Stomach (tissue), 9 donors: ENCODE results near the gene MUC22. TPM values are rescaled to one million over a fixed set of nuclear protein-coding genes. Genes with fewer than 3 reads are reported as not detected.

Source experiments
- DNase-seq, 2 donors: peaks; one replicate each; pipeline versions ENCODE4 v3.0.0 to v3.0.0-alpha.2; 2013 to 2019
- H3K27ac ChIP-seq, 5 donors: fragments of 200-600 bp in 4 of 5; sonication (generic) in 4 of 5; one replicate each; pipeline ENCODE4 v1.5.1; 2013 to 2019; ENCODE audit warnings: mild to moderate bottlenecking in 1 of 5, moderate library complexity in 1 of 5
- H3K27me3 ChIP-seq, 3 donors: fragments of 200-600 bp; sonication (generic); one replicate each; pipeline ENCODE4 v1.5.1; 2017 to 2019; ENCODE audit warnings: mixed run types in 1 of 3
- H3K36me3 ChIP-seq, 4 donors: fragments of 200-600 bp; sonication (generic); 1 replicate in 3 of 4; 2 replicates in 1 of 4; pipeline ENCODE4 v1.5.1; 2016 to 2019
- H3K4me1 ChIP-seq, 4 donors: fragments of 200-600 bp; sonication (generic); one replicate each; pipeline ENCODE4 v1.5.1; 2016 to 2019
- H3K4me3 ChIP-seq, 4 donors: fragments of 200-600 bp; sonication (generic) in 3 of 4; one replicate each; pipeline ENCODE4 v1.5.1; 2016 to 2019; ENCODE audit warnings: mild to moderate bottlenecking in 1 of 4
- H3K9me3 ChIP-seq, 4 donors: fragments of 200-600 bp; sonication (generic); one replicate each; pipeline ENCODE4 v1.5.1; 2016 to 2019
- EP300 ChIP-seq: sonication (generic); formaldehyde crosslinking; IDR thresholded peaks from one replicate; pipeline ENCODE4 v1.6.1; 2017; ENCODE audit warnings: antibody characterized with exemption
- POLR2A ChIP-seq, 4 donors: fragments of 450-650 bp; IDR thresholded peaks; one replicate each; pipeline ENCODE4 v1.6.1; 2016; ENCODE audit warnings: antibody characterized with exemption in 4 of 4, control low read depth in 2 of 4, mild to moderate bottlenecking in 1 of 4, moderate library complexity in 1 of 4
- POLR2AphosphoS5 ChIP-seq, 3 donors: sonication (generic); formaldehyde crosslinking; IDR thresholded peaks; one replicate each; pipeline ENCODE4 v1.6.1; 2016; ENCODE audit warnings: antibody characterized with exemption in 3 of 3
- WGBS, 5 donors: extraction: QIAGEN DNeasy Blood & Tissue Kit in 3 of 5; methylation state at CpG; one replicate each; pipeline versions ENCODE4 v1.1.5 to v1.1.7; 2013 to 2018; 5-methylcytosine and 5-hydroxymethylcytosine counted together
- intact Hi-C: fragments of 100-400 bp; cut with DNase I; formaldehyde crosslinking; loops from one replicate; pipeline ENCODE4 v1.15.1; 2023; ENCODE audit warnings: low total_unique reads
- polyA plus RNA-seq, 3 donors: library from polyadenylated mRNA; stranded (reverse); fragments of 200-250 nt; gene quantifications; one replicate each; pipeline ENCODE4 v1.2.3, GENCODE V29; 2013
- total RNA-seq, 5 donors: library from RNA; depleted of rRNA; stranded (reverse); fragments of >200 nt; gene quantifications; one replicate each; pipeline versions ENCODE4 v1.1.0 to v1.2.3, GENCODE V29; 2014 to 2016
- TF ChIP-seq, protein P1 (sequence below), 7 experiments: fragments of 450-650 bp in 4 of 7; fragments of 200-600 bp in 3 of 7; sonication (generic) in 3 of 7; IDR thresholded peaks; one replicate each; pipeline ENCODE4 v1.5.1; 2016 to 2019; ENCODE audit warnings: antibody characterized with exemption in 7 of 7, control low read depth in 2 of 7, mild to moderate bottlenecking in 1 of 7
- donor health status: healthy with polysubstance abuse.
- donor health status: Bipolar disorder and iron deficiency.
- donor health status: healthy.

Gene MUC22
- total and polyA plus RNA-seq, 8 donors = 0.65 TPM; not detected in 7

GRCh38 chr6:31070711-31071197 lies 60.5 kb downstream of the MUC22 start:
- WGBS, 5 donors = 24 to 35% (median 32%) methylated on average over 6 of the region's 6 CpGs
- H3K4me1 ChIP-seq = peaks cover 0 to 22% (median 9%) of the 10 kb centered on the region in 4 donors
- no peaks in the 10 kb centered on the region for H3K9me3 ChIP-seq
- H3K27me3 ChIP-seq = no peaks in the 10 kb centered on the region
- no peaks in the 10 kb centered on the region for H3K36me3 ChIP-seq
- no peak overlapping the region for H3K4me3 ChIP-seq
- DNase-seq = peak; percentile 41 to 91
- TF ChIP-seq POLR2AphosphoS5 (IDR thresholded peaks at IDR 0.05) = peak in 1 of 3 donors; percentile 46
- no peak for TF ChIP-seq POLR2A (IDR thresholded peaks at IDR 0.05)
- no peak for TF ChIP-seq EP300
- TF ChIP-seq, protein P1, sequence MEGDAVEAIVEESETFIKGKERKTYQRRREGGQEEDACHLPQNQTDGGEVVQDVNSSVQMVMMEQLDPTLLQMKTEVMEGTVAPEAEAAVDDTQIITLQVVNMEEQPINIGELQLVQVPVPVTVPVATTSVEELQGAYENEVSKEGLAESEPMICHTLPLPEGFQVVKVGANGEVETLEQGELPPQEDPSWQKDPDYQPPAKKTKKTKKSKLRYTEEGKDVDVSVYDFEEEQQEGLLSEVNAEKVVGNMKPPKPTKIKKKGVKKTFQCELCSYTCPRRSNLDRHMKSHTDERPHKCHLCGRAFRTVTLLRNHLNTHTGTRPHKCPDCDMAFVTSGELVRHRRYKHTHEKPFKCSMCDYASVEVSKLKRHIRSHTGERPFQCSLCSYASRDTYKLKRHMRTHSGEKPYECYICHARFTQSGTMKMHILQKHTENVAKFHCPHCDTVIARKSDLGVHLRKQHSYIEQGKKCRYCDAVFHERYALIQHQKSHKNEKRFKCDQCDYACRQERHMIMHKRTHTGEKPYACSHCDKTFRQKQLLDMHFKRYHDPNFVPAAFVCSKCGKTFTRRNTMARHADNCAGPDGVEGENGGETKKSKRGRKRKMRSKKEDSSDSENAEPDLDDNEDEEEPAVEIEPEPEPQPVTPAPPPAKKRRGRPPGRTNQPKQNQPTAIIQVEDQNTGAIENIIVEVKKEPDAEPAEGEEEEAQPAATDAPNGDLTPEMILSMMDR (IDR thresholded peaks at IDR 0.05) = peak in 5 of 7 experiments; percentile 0 to 54 (median 34)
- intact Hi-C loops = loop anchor here (10.0 kb wide), 1 partner anchor 236 kb away; no protein-coding TSS in a partner anchor
- no peak overlapping the region for H3K27ac ChIP-seq

GRCh38 chr6:31074401-31074800 lies 64.1 kb downstream of the MUC22 start:
- no peaks in the 10 kb centered on the region for H3K36me3 ChIP-seq
- no peak overlapping the region for H3K27ac ChIP-seq
- DNase-seq = no peak
- no peaks in the 10 kb centered on the region for H3K27me3 ChIP-seq
- H3K4me1 ChIP-seq = peaks cover 0 to 17% (median 11%) of the 10 kb centered on the region in 4 donors
- intact Hi-C loops = loop anchor here (10.0 kb wide), 1 partner anchor 240 kb away; no protein-coding TSS in a partner anchor
- H3K4me3 ChIP-seq = no peak overlapping the region
- no peaks in the 10 kb centered on the region for H3K9me3 ChIP-seq
- TF ChIP-seq, protein P1 (IDR thresholded peaks at IDR 0.05) = no peak
- no peak for TF ChIP-seq EP300
- no peak for TF ChIP-seq POLR2A (IDR thresholded peaks at IDR 0.05)
- TF ChIP-seq POLR2AphosphoS5 (IDR thresholded peaks at IDR 0.05) = no peak
- WGBS, 5 donors = 86 to 93% (median 87%) methylated on average over 4 of the region's 4 CpGs

GRCh38 chr6:31075528-31075927 lies 65.3 kb downstream of the MUC22 start:
- no peak overlapping the region for H3K4me3 ChIP-seq
- no peak overlapping the region for H3K27ac ChIP-seq
- intact Hi-C loops = loop anchor here (5.0 to 10.0 kb wide), 2 partner anchors 153 to 241 kb away; no protein-coding TSS in a partner anchor
- H3K36me3 ChIP-seq = no peaks in the 10 kb centered on the region
- H3K9me3 ChIP-seq = no peaks in the 10 kb centered on the region
- H3K4me1 ChIP-seq = peaks cover 0 to 24% (median 16%) of the 10 kb centered on the region in 4 donors
- no peak for TF ChIP-seq EP300
- no peak for TF ChIP-seq POLR2A (IDR thresholded peaks at IDR 0.05)
- TF ChIP-seq, protein P1 (IDR thresholded peaks at IDR 0.05) = no peak
- TF ChIP-seq POLR2AphosphoS5 (IDR thresholded peaks at IDR 0.05) = no peak
- DNase-seq = no peak
- no peaks in the 10 kb centered on the region for H3K27me3 ChIP-seq
- 88 to 94% (median 90%) methylated on average over 1 of the region's 1 CpG for whole genome bisulfite sequencing, 5 donors

- no peak for DNase-seq
- no peak for TF ChIP-seq POLR2AphosphoS5 (IDR thresholded peaks at IDR 0.05)
- TF ChIP-seq, protein P1 (IDR thresholded peaks at IDR 0.05) = no peak
- TF ChIP-seq EP300 = no peak
- TF ChIP-seq POLR2A (IDR thresholded peaks at IDR 0.05) = no peak
- no peaks in the 10 kb centered on the region for H3K9me3 ChIP-seq
- no peak overlapping the region for H3K4me3 ChIP-seq
- WGBS, 5 donors = 46 to 72% (median 59%) methylated on average over 4 of the region's 4 CpGs
- H3K4me1 ChIP-seq = peaks cover 0 to 24% (median 16%) of the 10 kb centered on the region in 4 donors
- H3K27ac ChIP-seq = no peak overlapping the region
- no peaks in the 10 kb centered on the region for H3K27me3 ChIP-seq
- no peaks in the 10 kb centered on the region for H3K36me3 ChIP-seq
- intact Hi-C loops = loop anchor here (5.0 to 10.0 kb wide), 2 partner anchors 154 to 242 kb away; no protein-coding TSS in a partner anchor
These were observed 66.3 kb downstream of the MUC22 start for GRCh38 chr6:31076611-31077010.
